ENCODE results near the gene DENND1B. TPM values are rescaled to one million over a fixed set of nuclear protein-coding genes. Genes with fewer than 3 reads are reported as not detected.

The DENND1B gene
- total and polyA plus RNA-seq, 2 donors (not counting 1 experiment from before 2014, with no cell fraction given), result 5.5 to 8.4 TPM

GRCh38 chr1:197559655-197560054 is 215.6 kb downstream of the DENND1B start:
- Histone ChIP-seq H3K27ac (ENCODE audit: insufficient read depth, low read length) (no peak overlapping the region), H2AFZ (ENCODE audit: low read length) (no peak overlapping the region), H3K9me3 (ENCODE audit: control insufficient read depth, insufficient read depth, low read depth, low read length) (no peaks in the 10 kb centered on the region), H3K4me2 (ENCODE audit: extremely low read depth, insufficient read depth, low read length) (no peak overlapping the region), H3K27me3 (ENCODE audit: control insufficient read depth, insufficient read depth, low read length) (no peaks in the 10 kb centered on the region), H3K36me3 (ENCODE audit: control insufficient read depth, insufficient read depth, low read length) (no peaks in the 10 kb centered on the region), H3K4me1 (ENCODE audit: control insufficient read depth, extremely low read depth, insufficient read depth, low read length) (no peaks in the 10 kb centered on the region), H3K4me3 (replicated peaks in 1 of 4; ENCODE audit: control extremely low read depth in 1 of 4, insufficient read depth in 1 of 4, low read depth in 3 of 4, low read length in 4 of 4) (no peak overlapping the region), H3K9ac (ENCODE audit: insufficient read depth, low read length) (no peak overlapping the region), H3K79me2 (ENCODE audit: control insufficient read depth, insufficient read depth, low read length) (no peaks in the 10 kb centered on the region), H4K20me1 (ENCODE audit: control insufficient read depth, extremely low read depth, insufficient read depth, low read length) (no peaks in the 10 kb centered on the region)
- no peak for TF ChIP-seq EZH2 (IDR thresholded peaks at IDR 0.05; ENCODE audit: low read length, missing control alignments)
- no peak for TF ChIP-seq CTCF (conservative IDR thresholded peaks at IDR 0.05 in 1 of 2, IDR thresholded peaks at IDR 0.05 in 1 of 2; ENCODE audit: low read depth in 1 of 2, low read length in 2 of 2)
- DNase-seq (ENCODE audit: low read depth in 2 of 2), result no peak

GRCh38 chr1:197559244-197559643 is 216.0 kb downstream of the DENND1B start:
- TF ChIP-seq CTCF (conservative IDR thresholded peaks at IDR 0.05 in 1 of 2, IDR thresholded peaks at IDR 0.05 in 1 of 2; ENCODE audit: low read depth in 1 of 2, low read length in 2 of 2) (no peak), EZH2 (IDR thresholded peaks at IDR 0.05; ENCODE audit: low read length, missing control alignments) (no peak)
- Histone ChIP-seq H3K4me1 (ENCODE audit: control insufficient read depth, extremely low read depth, insufficient read depth, low read length) (no peaks in the 10 kb centered on the region), H3K27ac (ENCODE audit: insufficient read depth, low read length) (no peak overlapping the region)

GRCh38 chr1:197557302-197557701 is 218.0 kb downstream of the DENND1B start:
- no peak overlapping the region for H2AFZ ChIP-seq (ENCODE audit: low read length)
- no peak overlapping the region for H3K9ac ChIP-seq (ENCODE audit: insufficient read depth, low read length)
- no peak overlapping the region for H3K4me3 ChIP-seq (replicated peaks in 1 of 4; ENCODE audit: control extremely low read depth in 1 of 4, insufficient read depth in 1 of 4, low read depth in 3 of 4, low read length in 4 of 4)
- H3K4me1 ChIP-seq (ENCODE audit: control insufficient read depth, extremely low read depth, insufficient read depth, low read length), result no peaks in the 10 kb centered on the region
- no peaks in the 10 kb centered on the region for H4K20me1 ChIP-seq (ENCODE audit: control insufficient read depth, extremely low read depth, insufficient read depth, low read length)
- TF ChIP-seq CTCF (conservative IDR thresholded peaks at IDR 0.05 in 1 of 2, IDR thresholded peaks at IDR 0.05 in 1 of 2; ENCODE audit: low read depth in 1 of 2, low read length in 2 of 2) (no peak), EZH2 (IDR thresholded peaks at IDR 0.05; ENCODE audit: low read length, missing control alignments) (no peak)
- H3K27me3 ChIP-seq (ENCODE audit: control insufficient read depth, insufficient read depth, low read length), result no peaks in the 10 kb centered on the region
- H3K4me2 ChIP-seq (ENCODE audit: extremely low read depth, insufficient read depth, low read length), result peak overlapping the region; percentile 17
- H3K36me3 ChIP-seq (ENCODE audit: control insufficient read depth, insufficient read depth, low read length), result no peaks in the 10 kb centered on the region
- peak; percentile 43 to 68 for DNase-seq (ENCODE audit: low read depth in 2 of 2)
- no peaks in the 10 kb centered on the region for H3K79me2 ChIP-seq (ENCODE audit: control insufficient read depth, insufficient read depth, low read length)
- H3K9me3 ChIP-seq (ENCODE audit: control insufficient read depth, insufficient read depth, low read depth, low read length), result no peaks in the 10 kb centered on the region
- H3K27ac ChIP-seq (ENCODE audit: insufficient read depth, low read length), result no peak overlapping the region

More at GRCh38 chr1:197559244-197559643, 216.0 kb downstream of the DENND1B start:
- Histone ChIP-seq H3K4me2 (ENCODE audit: extremely low read depth, insufficient read depth, low read length) (no peak overlapping the region), H3K9me3 (ENCODE audit: control insufficient read depth, insufficient read depth, low read depth, low read length) (no peaks in the 10 kb centered on the region), H3K9ac (ENCODE audit: insufficient read depth, low read length) (no peak overlapping the region), H3K4me3 (replicated peaks in 1 of 4; ENCODE audit: control extremely low read depth in 1 of 4, insufficient read depth in 1 of 4, low read depth in 3 of 4, low read length in 4 of 4) (no peak overlapping the region), H3K27me3 (ENCODE audit: control insufficient read depth, insufficient read depth, low read length) (no peaks in the 10 kb centered on the region), H3K36me3 (ENCODE audit: control insufficient read depth, insufficient read depth, low read length) (no peaks in the 10 kb centered on the region), H2AFZ (ENCODE audit: low read length) (no peak overlapping the region), H3K79me2 (ENCODE audit: control insufficient read depth, insufficient read depth, low read length) (no peaks in the 10 kb centered on the region), H4K20me1 (ENCODE audit: control insufficient read depth, extremely low read depth, insufficient read depth, low read length) (no peaks in the 10 kb centered on the region)
- no peak for DNase-seq (ENCODE audit: low read depth in 2 of 2)

Data from fibroblast of lung (primary cell).